HG02798 (cell line): Measurements from ENCODE around the gene B3GNT8.
"Not testable (repeated sequence)": the region's sequence is repeated elsewhere in the genome, so short reads cannot be mapped to it uniquely, and the experiment has no call there.

Experiments used
- ATAC-seq: cut with Tn5 transposase; IDR thresholded peaks from one replicate; pipeline ENCODE4 v1.9.1; 2021; ENCODE audit warnings: mild to moderate bottlenecking; ENCODE audit not compliant: unreplicated experiment, poor library complexity

B3GNT8 gene

DNA sequence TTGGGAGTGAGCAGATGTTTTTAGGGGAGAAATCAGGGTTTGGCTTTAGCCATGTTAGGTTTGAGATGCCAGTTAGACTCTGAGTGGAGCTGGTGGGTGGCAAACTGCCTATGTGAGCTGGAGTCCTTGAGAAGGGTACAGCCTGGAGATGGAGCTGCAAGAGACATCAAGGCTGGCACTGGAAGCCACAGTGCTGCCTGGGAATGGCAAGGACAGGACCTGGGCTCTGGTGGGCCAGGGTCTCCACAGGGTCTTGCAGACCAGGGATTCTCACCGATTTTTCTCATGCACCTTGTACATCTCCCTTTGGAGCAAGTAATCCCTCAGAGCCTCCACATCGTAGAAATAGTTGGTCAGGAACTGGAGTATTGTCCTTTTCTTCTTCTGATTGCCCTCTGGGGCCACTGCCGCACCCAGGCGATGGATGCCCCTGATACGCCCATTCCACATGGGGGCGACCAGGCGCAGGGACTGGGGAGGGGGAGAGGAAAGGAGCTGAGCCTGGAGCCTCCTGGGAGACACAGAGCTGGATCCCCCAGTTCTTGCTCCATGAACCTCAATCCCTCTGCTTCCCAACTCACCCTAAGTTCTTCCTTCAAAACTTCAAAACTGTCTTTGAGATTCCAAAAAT lies 10.9 kb upstream of the B3GNT8 start:
- no peak for ATAC-seq

DNA sequence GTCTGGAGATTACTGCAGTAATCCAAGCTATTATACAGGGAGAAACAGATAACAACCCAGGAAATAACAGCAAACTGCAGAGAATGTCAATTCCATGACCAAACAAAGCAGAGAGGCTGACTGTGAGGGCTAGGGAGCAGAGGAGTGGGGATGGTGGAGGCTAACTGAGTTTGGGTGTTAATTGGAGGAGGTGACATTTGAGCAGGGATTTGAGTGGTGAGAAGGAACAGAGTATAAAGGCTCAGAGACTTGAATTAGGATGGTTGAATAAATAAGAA lies 9.4 kb upstream of the B3GNT8 start:
- ATAC-seq: no peak

DNA sequence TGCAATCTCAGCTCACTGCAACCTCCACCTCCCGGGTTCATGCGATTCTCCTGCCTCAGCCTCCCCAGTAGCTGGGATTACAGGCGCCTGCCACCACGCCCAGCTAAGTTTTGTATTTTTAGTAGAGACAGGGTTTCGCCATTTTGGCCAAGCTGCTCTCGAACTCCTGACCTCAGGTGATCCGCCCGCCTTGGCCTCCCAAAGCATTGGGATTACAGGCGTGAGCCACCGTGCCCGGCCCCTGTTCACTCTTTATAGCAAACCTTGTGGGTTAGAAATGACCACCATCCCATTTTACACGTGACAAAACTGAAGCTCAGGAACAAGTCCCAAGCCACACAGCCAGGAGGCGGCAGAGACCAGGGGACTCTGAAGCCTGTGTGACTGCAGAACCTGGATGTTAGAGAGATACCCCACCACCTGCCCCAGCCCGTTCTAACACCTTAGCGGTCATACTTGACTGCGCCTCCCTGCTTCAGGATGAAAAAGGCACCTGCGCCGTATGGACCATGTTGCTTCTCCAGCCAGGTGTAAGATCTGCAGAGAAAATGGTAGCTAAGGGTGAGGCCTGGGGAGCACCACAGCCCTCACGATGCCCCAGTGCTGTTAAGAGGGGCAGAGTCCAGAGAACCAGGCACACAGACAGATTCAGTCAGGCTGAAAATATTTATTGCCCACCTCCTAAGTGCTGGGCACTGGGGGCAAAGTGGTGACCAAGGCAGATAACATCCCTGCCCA lies 8.9 kb upstream of the B3GNT8 start:
- no peak for ATAC-seq

- not testable (repeated sequence) for ATAC-seq
These were observed 8.2 kb upstream of the B3GNT8 start for GRCh38 chr19:41435376-41435775.

GRCh38 chr19:41434450-41434849 lies 7.3 kb upstream of the B3GNT8 start:
- ATAC-seq: no peak

- no peak for ATAC-seq
These were observed 6.0 kb upstream of the B3GNT8 start for GRCh38 chr19:41433171-41433570.

GRCh38 chr19:41431426-41432386 lies 4.5 kb upstream of the B3GNT8 start:
- ATAC-seq: no peak

GRCh38 chr19:41430922-41431321 lies 3.7 kb upstream of the B3GNT8 start:
- no peak for ATAC-seq

GRCh38 chr19:41428481-41428859 lies 1.3 kb upstream of the B3GNT8 start:
- ATAC-seq: no peak

- ATAC-seq: no peak
These were observed 690 bp upstream of the B3GNT8 start for GRCh38 chr19:41427647-41428480.

DNA sequence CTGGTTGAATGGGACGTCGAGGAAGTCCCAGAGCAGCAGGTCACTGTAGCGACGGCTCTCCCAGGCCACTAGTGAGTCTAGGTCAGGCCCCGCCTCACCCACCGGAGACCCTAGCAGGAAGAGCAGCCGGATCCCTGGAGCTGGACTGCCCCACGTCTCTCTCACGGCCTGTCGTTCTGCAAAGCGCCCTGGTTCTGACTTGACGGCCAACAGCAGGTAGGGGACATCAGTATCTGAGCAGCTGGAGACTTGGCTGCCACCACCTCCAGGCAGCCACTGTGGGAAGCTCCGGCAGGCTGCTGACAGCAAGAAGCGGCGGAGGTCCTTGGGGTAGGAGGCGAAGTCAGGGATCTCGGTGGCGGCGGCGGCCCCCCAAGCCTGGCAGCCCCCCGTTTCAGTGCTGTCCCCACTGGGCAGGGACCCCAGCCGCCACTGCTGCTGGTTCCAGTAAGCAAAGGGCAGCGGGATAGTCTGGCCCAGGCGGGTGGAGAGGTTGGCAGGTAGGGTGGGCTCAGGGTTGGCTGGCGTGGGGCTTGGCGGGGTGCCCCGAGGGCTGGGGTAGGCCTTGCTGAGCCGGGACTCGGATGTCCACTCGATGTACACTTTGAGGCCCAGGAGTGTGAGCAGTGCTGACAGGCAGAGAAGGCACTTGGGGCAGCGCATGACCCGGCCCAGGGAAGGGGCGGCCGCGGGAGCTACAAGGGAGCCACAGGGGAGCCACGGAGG lies 895 bp downstream of the B3GNT8 start:
- no peak for ATAC-seq

DNA sequence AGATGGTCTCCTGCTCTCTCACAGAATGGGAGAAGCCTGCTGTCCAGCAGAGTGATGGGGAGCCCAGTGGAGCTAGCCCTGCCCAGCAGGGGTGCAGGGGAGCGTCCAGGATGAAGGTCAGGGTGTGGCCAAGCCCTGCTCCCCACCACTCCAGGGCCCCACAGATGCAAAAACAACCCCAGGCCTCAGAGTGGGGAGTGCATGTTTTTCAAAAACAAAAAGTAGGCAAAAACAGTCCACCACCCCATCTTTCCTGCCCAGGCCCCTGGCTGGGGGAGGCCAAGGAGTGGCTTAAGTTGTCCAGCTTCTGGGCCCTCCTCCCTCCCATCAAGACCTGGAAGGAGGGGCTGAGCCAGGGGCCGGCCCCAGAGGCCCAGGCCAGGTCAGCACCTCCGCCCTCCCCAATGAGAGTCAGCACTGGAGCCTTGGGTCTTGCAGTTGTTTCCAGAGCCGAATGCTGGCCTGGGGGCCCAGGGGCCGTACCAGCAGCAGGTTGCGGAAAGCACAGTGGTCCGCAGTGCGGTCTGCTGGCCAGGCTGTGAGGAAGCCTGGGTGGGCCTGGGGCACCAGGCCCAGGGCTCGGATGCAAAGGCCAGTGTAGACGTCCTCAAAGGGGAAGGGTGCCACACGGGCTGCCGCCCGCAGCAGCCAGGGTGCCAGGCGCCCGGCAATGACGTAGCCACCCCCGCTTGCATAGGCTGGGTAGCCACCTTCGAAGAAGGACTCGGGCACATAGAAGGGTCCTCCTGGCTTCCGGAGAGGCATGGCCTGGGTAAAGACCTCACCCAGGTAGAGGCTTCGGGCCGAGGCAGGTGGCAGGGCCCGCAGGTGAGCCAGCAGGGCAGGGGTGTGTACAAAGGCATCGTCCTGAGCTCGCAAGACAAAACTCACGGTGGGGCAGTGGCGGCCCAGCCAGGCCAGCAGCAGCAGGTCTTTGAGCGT lies 1.7 kb downstream of the B3GNT8 start:
- no peak for ATAC-seq

DNA sequence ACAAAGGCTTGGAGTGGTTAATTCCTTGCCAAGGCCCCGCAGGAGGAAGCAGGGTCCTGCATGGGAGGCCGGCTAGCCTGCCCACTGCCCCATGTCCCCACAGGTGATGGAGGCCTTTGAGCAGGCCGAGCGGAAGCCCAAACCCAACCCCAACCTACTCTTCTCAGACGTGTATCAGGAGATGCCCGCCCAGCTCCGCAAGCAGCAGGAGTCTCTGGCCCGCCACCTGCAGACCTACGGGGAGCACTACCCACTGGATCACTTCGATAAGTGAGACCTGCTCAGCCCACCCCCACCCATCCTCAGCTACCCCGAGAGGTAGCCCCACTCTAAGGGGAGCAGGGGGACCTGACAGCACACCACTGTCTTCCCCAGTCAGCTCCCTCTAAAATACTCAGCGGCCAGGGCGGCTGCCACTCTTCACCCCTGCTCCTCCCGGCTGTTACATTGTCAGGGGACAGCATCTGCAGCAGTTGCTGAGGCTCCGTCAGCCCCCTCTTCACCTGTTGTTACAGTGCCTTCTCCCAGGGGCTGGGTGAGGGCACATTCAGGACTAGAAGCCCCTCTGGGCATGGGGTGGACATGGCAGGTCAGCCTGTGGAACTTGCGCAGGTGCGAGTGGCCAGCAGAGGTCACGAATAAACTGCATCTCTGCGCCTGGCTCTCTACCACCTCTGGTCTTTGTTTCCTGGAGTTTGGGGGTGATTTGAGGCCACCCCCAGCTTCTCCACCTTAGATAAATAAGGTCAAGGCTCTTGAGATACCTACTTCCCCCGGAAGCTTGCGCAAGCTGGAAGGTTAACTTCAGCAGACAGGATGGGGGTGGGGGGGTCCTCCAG lies 2.6 kb downstream of the B3GNT8 start:
- ATAC-seq: no peak

GRCh38 chr19:41422955-41423354 lies 4.2 kb downstream of the B3GNT8 start:
- ATAC-seq: no peak

- ATAC-seq: no peak
These were observed 4.7 kb downstream of the B3GNT8 start for GRCh38 chr19:41422456-41422855.

DNA sequence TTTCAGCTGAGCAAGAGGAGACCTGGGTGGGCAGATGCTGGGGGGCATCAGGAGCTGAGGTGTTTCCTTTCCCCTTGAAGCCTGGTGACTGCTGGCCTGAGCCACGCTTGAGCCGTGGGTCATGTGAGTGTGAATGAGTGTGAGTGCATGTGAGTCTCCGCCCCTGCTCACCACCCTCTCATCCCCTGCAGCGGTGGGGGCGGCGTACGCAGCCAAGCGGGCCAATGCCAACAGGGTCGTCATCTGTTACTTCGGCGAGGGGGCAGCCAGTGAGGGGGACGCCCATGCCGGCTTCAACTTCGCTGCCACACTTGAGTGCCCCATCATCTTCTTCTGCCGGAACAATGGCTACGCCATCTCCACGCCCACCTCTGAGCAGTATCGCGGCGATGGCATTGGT lies 5.2 kb downstream of the B3GNT8 start:
- ATAC-seq: no peak

DNA sequence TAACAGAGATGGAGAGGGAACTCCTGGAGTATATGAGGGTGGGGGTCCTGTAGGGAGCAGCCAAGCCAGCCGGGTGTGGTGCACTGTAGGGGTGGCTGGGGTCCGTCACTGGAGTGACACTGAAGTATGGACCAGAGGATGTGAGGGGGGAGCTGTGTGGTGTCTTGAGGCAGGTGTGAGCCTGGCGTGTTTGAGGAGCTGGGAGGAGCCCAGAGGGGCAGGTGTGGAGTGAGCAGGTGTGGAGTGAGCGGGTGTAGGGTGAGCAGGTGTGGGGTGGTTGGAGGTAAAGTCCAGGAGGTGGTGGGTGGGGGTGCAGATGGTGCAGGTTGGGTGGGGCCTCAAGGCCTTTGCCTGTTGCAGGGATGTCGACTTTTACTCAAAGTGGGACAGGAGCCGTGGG lies 5.9 kb downstream of the B3GNT8 start:
- ATAC-seq: no peak
